Gastroesophageal sphincter (tissue), 4 donors: ENCODE measurements around the gene SUPT20HL1. TPM values are rescaled to one million over a fixed set of nuclear protein-coding genes. Genes with fewer than 3 reads are reported as not detected.
"Not testable (repeated sequence)": the region's sequence is repeated elsewhere in the genome, so short reads cannot be mapped to it uniquely, and the experiment has no call there.

Experiments
- ATAC-seq: fragments of 150-250 bp; one replicate; pipeline ENCODE4 v1.9.1; 2016; ENCODE audit warnings: mild to moderate bottlenecking, moderate library complexity
- H3K27ac ChIP-seq, 4 donors: fragments of 200-600 bp; sonication (generic) in 3 of 4; 1 replicate in 3 of 4; 2 replicates in 1 of 4; pipeline ENCODE4 v1.5.1; 2016 to 2019
- H3K27me3 ChIP-seq: fragments of 200-600 bp; sonication (generic); one replicate; pipeline ENCODE4 v1.5.1; 2019
- H3K36me3 ChIP-seq, 2 donors: fragments of 200-600 bp; sonication (generic); one replicate each; pipeline ENCODE4 v1.5.1; 2019; ENCODE audit warnings: control low read depth in 1 of 2
- H3K4me1 ChIP-seq, 3 donors: fragments of 200-600 bp; sonication (generic); 1 replicate in 2 of 3; 2 replicates in 1 of 3; pipeline ENCODE4 v1.5.1; 2016 to 2019; ENCODE audit warnings: control low read depth in 2 of 3
- H3K4me3 ChIP-seq, 2 donors: fragments of 200-600 bp; sonication (generic); one replicate each; pipeline ENCODE4 v1.5.1; 2019; ENCODE audit warnings: mild to moderate bottlenecking in 1 of 2, moderate library complexity in 1 of 2
- H3K9me3 ChIP-seq, 3 donors: fragments of 200-600 bp; sonication (generic); one replicate each; pipeline ENCODE4 v1.5.1; 2017 to 2019; ENCODE audit warnings: control low read depth in 2 of 3
- CTCF ChIP-seq, 4 experiments: fragments of 200-600 bp in 2 of 4; fragments of 450-650 bp in 2 of 4; sonication (generic) in 1 of 4; IDR thresholded peaks; one replicate each; pipeline ENCODE4 v1.5.1; 2017 to 2019; ENCODE audit warnings: antibody characterized with exemption in 4 of 4, mild to moderate bottlenecking in 2 of 4, moderate library complexity in 2 of 4
- EP300 ChIP-seq: sonication (generic); formaldehyde crosslinking; IDR thresholded peaks from one replicate; pipeline ENCODE4 v1.6.1; 2017; ENCODE audit warnings: antibody characterized with exemption, mild to moderate bottlenecking
- POLR2A ChIP-seq, 2 donors: fragments of 450-650 bp; IDR thresholded peaks; one replicate each; pipeline ENCODE4 v1.6.1; 2017; ENCODE audit warnings: antibody characterized with exemption in 2 of 2, mild to moderate bottlenecking in 2 of 2, moderate library complexity in 1 of 2
- POLR2AphosphoS5 ChIP-seq: sonication (generic); formaldehyde crosslinking; IDR thresholded peaks from one replicate; pipeline ENCODE4 v1.6.1; 2017; ENCODE audit warnings: antibody characterized with exemption
- WGBS, 2 donors: methylation state at CpG; one replicate each; pipeline ENCODE4 v1.1.5; 2018; ENCODE audit warnings: low coverage in 1 of 2; 5-methylcytosine and 5-hydroxymethylcytosine counted together
- total RNA-seq, 4 donors: library from RNA; depleted of rRNA; stranded (reverse); fragments of >200 nt; gene quantifications; one replicate each; pipeline ENCODE4 v1.1.0, GENCODE V29; 2016

Gene SUPT20HL1
- total RNA-seq, 4 donors from 2014 or later: 0.12 to 1.4 TPM; not detected in 2

DNA sequence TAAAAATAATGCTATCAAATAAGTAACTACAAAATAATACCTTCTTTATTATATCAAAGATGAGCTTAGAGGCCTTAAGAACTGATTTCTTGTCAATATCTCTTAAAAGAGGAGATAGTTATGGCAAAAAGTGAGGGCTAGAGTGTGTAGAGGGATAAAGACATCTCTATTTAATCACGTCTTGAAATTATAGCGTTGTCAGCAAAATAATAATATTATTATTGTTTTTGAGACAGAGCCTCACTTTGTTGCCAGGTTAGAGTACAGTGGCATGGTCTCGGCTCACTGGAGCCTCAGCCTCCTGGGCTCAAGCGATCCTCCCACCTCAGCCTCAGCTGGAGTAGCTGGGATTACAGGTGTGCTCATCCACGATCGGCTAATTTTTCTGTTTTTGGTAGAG is 18.3 kb downstream of the SUPT20HL1 start:
- Histone ChIP-seq H3K4me3 (no peak overlapping the region), H3K4me1 (no peaks in the 10 kb centered on the region), H3K27me3 (no peaks in the 10 kb centered on the region), H3K27ac (no peak overlapping the region), H3K9me3 (no peaks in the 10 kb centered on the region), H3K36me3 (no peaks in the 10 kb centered on the region)
- 62 to 83% methylated on average over 2 to 6 of the region's 6 CpGs for WGBS, 2 donors
- ATAC-seq: no peak
- no peak for TF ChIP-seq CTCF (IDR thresholded peaks at IDR 0.05)
- TF ChIP-seq POLR2AphosphoS5: no peak
- TF ChIP-seq EP300: no peak
- TF ChIP-seq POLR2A (IDR thresholded peaks at IDR 0.05): no peak

- H3K27ac ChIP-seq: no peak overlapping the region
- 50 to 62% methylated on average over 8 of the region's 9 CpGs for WGBS, 2 donors
- H3K4me1 ChIP-seq: no peaks in the 10 kb centered on the region
- peak; percentile 43 for ATAC-seq
- H3K4me3 ChIP-seq: no peak overlapping the region
- H3K9me3 ChIP-seq: no peaks in the 10 kb centered on the region
- no peaks in the 10 kb centered on the region for H3K27me3 ChIP-seq
- no peaks in the 10 kb centered on the region for H3K36me3 ChIP-seq
- TF ChIP-seq POLR2AphosphoS5 (no peak), POLR2A (IDR thresholded peaks at IDR 0.05) (no peak), EP300 (no peak), CTCF (IDR thresholded peaks at IDR 0.05) (no peak)
Observed at GRCh38 chrX:24380262-24381187, 20.1 kb downstream of the SUPT20HL1 start.

- H3K9me3 ChIP-seq, H3K4me1 ChIP-seq, H3K4me3 ChIP-seq, H3K27me3 ChIP-seq, H3K36me3 ChIP-seq, H3K27ac ChIP-seq, ATAC-seq: not testable (repeated sequence)
- WGBS, 2 donors: 66 to 83% methylated on average over 1 to 4 of the region's 5 CpGs
Observed at GRCh38 chrX:24382315-24382714, 21.9 kb downstream of the SUPT20HL1 start.

DNA sequence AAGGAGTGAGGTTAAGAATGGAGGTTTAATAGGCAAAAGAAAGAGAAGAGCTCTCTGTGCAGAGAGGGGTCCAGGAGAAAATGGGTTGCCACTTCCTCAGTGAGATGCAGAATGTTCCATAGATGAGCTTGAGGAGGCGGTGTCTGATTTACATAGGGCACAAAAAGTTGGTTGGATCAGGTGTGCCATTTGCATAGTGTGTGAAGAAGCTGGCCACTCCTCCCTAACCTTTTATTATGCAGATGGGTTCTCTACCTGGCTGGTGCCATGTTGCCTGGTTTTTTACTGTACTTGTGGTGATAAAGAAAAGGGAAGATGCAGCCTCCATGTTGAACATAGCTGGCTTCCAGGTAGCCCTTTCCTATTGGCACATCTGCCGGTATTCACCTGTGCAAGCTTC is 27.3 kb downstream of the SUPT20HL1 start:
- Histone ChIP-seq H3K4me1 (no peaks in the 10 kb centered on the region), H3K36me3 (no peaks in the 10 kb centered on the region), H3K27me3 (no peaks in the 10 kb centered on the region), H3K27ac (no peak overlapping the region), H3K4me3 (no peak overlapping the region), H3K9me3 (no peaks in the 10 kb centered on the region)
- WGBS, 2 donors: 90% methylated on average over 2 of the region's 2 CpGs; no CpG with 5 or more reads in 1 of the 2 donors
- no peak for ATAC-seq
- TF ChIP-seq CTCF (IDR thresholded peaks at IDR 0.05) (no peak), EP300 (no peak), POLR2AphosphoS5 (no peak), POLR2A (IDR thresholded peaks at IDR 0.05) (no peak)

GRCh38 chrX:24391389-24391788 is 30.9 kb downstream of the SUPT20HL1 start:
- Histone ChIP-seq H3K27me3 (no peaks in the 10 kb centered on the region), H3K9me3 (no peaks in the 10 kb centered on the region), H3K4me3 (no peak overlapping the region), H3K4me1 (peaks cover 0 to 5% (median 0%) of the 10 kb centered on the region in 3 donors), H3K36me3 (no peaks in the 10 kb centered on the region), H3K27ac (no peak overlapping the region)
- WGBS, 2 donors: 74% methylated on average over 3 of the region's 5 CpGs; no CpG with 5 or more reads in 1 of the 2 donors
- TF ChIP-seq POLR2AphosphoS5: no peak
- TF ChIP-seq EP300: no peak
- TF ChIP-seq CTCF (IDR thresholded peaks at IDR 0.05): no peak
- no peak for TF ChIP-seq POLR2A (IDR thresholded peaks at IDR 0.05)
- ATAC-seq: no peak
